NCI-H2107 (cell line): ENCODE measurements around the gene OR5B21.

Experiments
- DNase-seq: peaks from one replicate; lab custom pipeline; 2025; lab: John Stamatoyannopoulos, UW

Gene OR5B21

DNA sequence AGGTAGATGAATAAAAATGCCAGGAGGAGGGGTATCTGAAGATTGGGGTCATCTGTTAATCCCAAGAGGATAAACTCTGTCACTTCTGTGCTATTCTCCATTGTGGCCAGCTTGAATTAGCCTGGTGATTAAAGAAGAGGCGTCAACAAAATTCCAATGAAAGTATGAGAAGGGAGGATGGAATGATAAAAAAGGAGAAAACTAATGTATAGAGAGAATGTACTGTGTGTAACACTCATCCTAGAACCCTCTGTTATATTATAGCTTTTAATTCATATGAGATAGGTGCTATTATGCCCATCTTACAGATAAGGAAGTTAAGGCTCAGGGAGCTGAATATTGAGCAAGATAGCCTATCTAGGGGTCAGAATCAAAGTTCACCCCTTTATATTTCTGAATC, at the start of gene OR5B21:
Gene OR5B21 (minus strand): TSS at position 101 of the 400 bp plus-strand sequence. CDS start 0 bp downstream, at position 101.
- no peak for DNase-seq

DNA sequence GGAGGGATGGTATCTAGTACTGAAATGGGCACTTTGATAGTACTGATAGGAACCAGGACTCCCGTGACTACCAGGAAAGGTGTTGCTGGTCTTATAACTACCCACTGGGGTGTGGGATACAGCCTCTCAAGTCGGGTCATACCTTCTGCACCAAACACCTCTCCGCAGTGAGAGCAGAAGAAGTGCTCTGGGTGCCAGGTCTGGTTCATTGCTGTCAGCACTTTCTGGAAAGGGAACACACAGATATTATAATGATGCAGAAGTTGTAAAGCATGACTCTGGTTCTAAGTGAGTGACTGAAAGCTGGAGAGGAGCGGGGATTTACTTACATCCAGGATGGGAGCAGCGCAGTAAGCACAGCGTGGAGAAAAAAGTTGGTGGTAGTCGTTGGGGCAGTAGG, 41.7 kb upstream of the OR5B21 start:
- no peak for DNase-seq

DNA sequence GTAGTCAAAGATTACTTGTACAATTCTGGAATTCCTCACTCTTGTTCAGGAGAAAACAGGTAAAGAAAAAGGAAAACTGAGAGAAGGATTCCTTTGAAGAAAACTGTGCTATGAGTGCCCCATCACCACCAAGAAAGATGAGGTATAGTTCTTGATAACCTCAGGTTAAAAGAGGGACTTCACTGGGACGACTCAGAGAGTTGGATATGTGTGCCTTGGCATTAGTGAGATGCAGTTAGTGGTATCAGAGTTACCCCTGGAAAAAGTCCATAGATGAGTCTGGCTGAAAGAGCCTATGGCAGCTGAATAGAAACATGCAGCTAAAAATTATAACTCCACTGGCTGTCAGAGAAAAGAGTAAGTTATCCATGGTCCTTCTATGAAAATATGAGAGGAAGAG, 38.9 kb upstream of the OR5B21 start:
- no peak for DNase-seq

DNA sequence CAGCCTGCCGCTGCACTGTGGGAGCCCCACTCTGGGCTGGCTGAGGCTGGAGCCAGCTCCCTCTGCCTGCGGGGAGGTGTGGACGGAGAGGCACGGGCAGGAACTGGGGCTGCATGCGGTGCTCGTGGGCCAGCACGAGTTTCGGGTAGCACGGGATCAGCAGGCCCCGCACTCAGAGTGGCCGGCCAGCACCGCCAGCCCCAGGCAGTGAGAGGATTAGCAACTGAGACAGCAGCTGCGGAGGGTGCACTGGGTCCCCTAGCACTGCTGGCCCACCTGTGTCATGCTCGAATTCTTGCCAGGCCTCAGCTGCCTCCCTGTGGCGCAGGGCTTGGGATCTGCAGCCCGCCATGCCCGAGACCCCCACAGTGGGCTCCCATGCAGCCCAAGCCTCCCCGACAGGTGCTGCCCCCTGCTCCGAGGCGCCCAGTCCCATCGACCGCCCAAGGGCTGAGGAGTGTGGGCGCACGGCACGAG, 24.0 kb upstream of the OR5B21 start:
- DNase-seq, result no peak

DNA sequence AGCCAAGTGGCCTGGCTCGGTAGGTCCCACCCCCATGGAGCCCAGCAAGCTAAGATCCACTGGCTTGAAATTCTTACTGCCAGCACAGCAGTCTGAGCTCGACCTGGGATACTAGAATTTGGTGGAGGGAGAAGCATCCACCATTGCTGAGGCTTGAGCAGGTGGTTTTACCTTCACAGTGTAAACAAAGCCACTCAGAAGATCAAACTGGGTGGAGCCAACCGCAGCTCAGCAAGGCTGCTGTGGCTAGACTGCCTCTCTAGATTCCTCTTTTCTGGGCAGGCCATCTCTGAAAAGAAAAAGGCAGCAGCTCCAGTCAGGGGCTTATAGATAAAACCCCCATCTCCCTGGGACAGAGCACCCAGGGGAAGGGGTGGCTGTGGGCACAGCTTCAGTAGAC, 22.3 kb upstream of the OR5B21 start:
- DNase-seq, result no peak

DNA sequence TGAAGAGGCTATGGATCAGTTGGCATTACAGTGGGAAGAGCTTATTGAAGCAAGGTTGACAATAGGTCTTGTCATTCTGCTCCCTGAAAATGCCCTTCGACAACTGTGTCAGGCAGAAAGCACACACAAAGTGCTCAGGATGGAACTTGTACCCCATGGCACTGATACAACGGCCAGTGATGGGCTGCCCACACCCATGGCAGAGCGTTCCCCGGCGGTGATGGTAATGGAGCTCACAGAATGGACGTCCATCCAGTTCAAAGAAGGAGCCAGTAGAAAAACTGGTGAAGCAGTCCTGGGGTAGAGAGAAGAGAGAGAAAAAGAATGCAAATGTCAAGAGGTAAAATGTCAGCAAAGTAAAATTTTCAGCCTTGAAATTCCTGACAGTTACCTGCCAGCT, 19.5 kb upstream of the OR5B21 start:
- DNase-seq, result no peak

DNA sequence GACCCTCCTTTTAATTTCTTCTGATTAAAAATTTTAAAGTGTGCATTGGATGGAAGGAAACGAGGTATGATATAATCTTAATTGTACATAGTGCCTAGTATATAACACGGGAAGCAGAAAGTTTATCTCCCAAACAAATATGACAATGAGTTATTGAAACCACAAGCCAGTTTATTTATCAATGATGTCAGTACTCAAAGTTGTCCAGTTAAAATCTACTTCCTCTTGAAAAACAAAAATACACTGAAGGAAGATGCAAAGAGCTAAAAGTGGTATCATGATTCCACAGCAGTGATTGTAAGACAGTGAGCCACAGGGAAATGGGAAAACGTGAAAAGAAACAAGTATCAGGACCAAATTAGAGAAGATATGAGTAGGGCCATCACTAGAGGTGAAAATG, 18.8 kb upstream of the OR5B21 start:
- no peak for DNase-seq

DNA sequence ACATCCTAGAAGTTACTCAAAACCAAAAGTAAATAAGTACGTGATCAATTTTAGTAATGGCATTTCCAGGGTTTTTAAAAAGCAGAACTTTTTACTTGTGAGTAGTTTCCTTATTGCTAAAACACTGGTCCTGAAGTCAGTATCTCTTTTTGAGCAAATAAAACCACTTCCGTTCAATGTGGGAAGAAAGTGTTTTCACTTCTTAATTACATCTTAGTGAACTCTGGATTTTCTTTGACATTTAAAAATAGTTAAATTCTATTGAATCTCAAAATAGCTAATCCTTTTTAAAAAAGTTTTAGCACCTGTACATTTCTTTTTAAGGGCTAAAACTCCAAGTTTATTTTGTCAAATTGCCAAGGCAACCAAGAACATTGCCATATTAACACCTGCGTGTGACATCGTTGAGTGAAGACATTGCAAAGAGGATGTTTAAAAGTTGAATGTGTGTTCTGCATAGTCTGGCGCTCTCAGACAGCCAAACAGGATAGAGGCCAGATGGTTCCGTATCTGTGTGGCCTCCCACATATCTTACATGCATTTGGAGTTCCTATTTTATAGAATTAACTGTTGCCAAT, 17.2 kb upstream of the OR5B21 start:
- no peak for DNase-seq

DNA sequence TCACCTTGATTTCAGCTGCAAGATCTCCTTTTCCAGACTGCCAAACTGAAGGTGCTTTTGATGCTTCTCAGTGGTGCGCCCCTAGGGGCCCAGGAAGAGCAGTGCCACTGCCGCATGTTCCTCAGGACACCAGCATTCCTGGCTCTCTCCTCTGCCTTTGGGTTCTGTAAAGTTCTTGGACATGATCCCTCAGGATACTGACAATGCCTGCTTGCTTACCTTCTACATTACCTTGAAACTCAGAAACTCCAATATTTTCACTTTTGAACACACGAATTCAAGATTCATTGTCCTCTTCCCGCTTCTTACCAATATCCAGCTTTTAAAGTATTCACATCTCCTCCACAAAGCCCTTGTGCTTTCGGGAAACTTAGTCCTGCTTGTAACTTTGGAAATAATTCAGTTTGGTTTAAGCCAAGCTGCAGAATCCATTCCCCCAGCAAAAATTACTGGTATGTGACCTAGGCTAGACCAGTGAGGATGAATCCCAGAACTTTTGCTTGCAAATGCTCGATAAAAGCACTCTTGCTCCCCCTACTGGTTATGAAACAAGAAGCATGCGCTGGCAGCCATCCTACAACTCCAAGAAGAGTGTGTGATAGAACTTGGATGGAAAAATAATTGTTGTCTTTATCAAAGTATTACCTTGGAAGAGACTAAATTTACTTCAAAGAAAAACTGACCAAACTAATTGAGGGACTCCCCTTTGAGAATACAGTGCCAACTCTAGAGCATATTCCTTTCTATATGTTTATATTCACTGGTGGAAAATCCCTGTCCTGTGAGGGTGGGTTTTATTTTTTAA, 16.5 kb upstream of the OR5B21 start:
- DNase-seq, result no peak

DNA sequence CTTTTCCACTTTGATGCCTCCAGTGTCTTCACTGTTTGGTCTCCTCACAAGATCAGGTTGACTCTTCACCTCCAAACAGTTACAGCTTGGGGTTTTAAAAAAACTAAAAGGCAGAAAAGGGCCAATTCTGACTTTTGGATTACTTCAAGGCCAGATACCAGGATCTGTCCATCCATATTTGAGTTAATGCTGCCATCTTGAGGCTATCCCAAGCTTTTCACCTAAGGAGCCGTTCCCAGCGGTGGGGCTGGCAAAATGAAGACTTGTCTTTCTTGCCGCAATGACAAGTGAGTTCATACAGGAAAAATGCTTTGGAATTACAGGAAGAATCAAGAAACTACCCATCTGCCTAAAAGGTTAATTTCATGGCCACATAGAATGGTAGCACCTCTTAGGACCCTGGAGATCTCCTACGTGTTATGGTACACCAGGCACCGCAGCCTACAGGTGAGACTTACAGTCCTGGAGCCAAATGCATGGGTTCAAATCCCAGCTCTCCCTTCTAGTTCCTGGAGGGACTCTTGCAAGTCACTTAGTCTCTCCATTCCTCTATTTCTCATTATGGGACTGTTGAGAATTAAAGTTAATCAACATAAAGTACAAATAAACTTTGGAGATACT, 6.0 kb upstream of the OR5B21 start:
- no peak for DNase-seq

DNA sequence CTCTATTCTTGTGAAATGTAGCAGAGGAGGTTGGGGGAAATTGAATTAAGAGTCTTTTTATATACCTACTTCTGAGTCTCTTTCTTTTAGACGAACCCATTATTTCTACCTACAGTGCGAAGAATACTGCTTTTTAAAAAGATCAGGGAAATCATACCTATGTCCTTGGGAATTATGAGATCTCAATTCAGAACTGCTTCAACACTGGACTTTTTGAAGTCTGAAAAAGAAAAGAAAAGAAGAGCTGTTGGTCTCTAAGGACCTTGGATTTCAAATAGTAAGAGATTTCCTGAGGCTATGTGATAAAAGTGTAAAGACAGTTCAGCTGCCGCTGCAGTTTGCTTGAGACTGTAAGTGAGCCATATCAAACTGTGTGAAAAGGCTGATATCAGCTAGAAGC, 3.7 kb upstream of the OR5B21 start:
- DNase-seq, result no peak

DNA sequence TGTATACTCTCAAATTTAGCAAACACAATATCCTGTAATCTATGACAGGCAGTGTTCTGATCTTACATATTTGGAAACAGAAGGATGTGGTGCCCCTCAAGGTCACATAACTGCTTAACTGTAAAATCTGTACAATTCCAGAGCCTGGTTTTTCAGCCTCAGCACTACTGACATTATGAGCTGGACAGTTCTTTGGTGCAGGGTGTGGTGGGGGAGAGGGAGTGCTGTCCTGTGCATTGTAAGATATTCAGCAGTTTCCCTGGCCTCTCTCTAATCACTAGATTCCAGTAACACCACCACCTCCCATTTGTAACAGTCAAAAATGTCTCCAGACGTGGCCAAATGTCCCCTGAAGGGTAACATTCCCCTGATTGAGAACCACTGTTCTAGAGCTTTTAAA, 1.8 kb upstream of the OR5B21 start:
- DNase-seq, result no peak

DNA sequence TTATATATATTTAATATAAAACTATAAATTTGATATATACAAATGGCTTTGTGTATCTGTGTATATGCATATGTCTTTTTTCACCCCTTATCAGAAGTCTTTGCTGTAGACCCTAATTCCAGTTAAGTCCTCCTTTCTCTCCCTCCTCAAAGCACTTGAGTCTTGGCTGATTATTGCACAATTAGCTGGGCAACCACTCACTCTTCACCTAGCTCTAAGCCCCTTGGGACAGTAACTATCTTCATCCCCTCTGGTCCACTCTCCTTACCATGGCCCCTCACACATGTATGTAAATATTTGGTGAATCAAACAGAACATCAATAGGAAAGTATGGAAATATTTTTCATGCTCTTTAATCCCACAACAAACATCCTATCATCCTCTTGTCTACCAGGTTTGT, 909 bp upstream of the OR5B21 start:
- DNase-seq, result no peak

DNA sequence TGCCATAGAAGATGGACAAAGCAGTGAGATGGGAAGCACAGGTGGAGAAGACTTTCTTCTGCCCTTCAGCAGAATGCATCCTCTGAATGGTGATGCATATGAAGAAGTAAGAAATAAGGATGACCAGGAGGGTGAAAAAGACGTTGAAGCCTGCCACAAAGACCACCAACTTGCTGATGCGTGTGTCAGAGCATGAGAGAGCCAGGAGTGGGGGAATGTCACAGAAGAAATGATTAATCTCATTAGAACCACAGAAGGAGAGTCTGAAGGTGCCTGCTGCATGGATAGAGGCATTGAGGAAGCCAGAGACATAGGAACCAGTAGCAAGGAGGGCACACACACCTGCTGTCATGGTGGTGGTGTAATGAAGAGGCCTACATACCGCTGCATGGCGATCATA, 550 bp downstream of the OR5B21 start:
- no peak for DNase-seq

DNA sequence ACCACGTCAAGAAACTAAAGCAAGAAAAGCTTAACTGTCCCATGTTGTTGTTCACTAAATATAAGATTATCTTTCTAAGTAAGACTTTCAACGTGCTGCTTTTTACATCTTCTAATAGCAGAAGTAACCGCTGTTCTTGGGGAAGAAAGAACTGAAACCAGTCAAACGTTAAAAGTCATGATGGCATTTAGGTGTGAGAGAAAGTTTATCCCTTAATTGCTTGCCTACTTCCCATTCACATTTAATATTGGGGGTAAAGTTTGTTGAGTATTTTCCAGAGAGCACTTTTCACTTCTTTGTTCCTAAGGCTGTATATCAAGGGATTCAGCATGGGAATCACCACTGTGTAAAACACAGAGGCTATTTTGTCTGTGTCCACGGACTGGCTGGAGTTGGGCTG, 970 bp downstream of the OR5B21 start:
- DNase-seq, result no peak

DNA sequence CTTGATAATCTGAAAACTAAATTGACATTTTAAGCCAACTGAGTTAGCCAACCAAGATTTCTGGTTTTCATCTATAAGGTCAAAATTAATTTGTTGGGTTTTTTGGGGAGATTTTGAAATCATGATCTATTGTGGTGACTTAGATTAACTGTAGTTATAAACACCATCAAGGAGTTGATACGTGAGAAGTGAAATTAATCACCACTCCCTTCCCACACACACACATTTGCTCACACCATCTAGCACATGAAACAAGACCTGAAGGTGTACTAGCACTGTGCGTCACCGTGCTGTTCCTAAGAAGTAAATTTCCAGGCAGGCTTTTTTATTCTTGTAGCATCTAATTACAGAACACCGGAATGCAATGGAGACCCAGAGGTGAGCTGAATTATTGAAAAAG, 2.1 kb downstream of the OR5B21 start:
- DNase-seq, result no peak

DNA sequence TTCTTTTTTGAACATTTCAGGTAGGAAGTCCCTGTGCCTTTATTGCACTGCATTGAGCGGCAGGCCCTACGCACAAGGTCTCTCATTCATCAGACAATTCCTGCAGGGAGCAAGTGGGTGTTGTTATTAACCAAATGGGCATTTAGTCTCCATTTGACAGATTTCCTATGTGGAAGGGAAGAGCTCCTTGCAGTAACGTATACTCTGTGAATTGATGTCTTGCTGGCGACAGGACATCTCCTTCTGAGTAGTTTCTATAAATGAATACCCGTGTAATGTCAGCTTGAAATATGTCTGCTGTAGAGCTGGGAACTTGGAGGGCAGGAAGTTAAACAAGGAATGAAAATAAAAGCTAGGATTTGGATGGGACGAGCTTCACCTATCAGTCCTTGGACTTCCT, 3.7 kb downstream of the OR5B21 start:
- no peak for DNase-seq

DNA sequence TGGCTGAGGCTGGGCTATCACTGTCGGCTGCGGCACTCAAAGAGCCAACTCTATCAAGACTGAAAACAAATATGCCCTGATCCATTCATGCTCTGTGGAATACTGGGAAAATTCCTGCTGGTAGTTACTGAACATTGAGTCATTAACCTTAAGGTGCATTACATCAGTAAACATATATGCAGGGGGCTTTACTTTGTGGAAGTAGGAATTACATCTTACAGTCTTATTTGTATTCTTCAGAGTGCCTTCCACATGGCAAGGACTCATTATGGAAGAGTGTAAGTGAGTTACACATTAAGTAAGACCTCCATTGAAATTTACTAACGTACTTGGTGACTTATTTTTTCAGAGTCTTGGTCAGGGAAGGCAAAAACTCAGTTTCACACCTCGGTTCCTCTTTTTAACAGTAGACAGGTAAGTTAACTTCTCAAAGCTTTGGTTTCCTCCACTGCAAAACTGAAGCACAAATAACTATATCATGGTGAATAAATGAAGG, 4.5 kb downstream of the OR5B21 start:
- no peak for DNase-seq

DNA sequence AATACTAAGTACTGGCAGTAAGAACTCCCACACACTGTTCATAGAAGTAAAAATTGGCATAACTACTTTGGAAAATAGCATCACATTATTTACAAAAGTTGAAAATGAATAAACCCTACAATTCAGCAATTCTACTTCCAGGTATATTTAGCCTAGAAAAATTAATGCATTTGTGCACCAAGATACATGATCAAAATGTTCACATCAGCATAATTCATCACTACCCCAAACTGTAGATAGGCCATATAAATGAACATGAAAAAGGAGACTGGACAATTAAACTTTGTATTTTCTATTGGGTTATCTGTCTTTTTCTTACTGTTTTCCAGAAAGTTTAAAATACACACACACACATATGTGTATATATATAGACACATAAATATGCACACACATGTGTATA, 5.9 kb downstream of the OR5B21 start:
- no peak for DNase-seq

DNA sequence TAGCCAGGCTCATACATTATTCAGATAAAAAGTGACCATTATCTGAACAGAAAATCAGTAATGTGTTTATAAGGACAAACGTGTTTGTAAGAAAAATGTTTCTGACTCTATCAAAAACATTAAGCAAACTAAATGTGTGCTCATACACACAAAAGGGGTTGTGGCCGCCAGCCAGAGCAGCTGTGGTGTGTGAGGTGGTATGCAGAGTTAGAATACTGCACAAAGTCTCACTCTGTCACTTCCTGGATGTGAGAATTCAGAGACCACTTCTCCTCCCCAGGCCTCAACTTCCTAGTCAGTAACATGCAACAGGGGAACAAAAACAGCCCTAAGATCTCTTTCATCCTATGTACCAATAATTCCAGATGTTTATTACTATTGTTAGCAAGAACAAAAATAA, 9.4 kb downstream of the OR5B21 start:
- no peak for DNase-seq

DNA sequence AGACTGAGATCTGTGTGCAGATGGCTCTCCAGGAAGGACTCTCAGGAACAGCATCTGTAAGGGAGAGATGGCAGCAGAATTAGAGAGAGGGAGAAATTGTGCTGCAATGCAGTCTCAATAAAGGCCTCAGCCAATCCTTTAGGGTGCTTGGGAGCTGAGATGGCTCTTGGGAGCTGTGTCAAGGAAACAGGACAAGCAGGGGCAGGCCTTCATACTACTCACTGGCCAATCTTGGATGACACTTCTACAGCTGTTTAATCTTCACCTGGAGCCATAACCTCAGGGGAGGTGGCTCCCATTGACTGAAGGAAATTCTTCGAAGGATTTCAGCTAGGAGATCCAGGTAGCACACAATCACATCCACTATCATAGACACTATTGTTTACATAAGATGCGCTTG, 10.0 kb downstream of the OR5B21 start:
- DNase-seq, result no peak

DNA sequence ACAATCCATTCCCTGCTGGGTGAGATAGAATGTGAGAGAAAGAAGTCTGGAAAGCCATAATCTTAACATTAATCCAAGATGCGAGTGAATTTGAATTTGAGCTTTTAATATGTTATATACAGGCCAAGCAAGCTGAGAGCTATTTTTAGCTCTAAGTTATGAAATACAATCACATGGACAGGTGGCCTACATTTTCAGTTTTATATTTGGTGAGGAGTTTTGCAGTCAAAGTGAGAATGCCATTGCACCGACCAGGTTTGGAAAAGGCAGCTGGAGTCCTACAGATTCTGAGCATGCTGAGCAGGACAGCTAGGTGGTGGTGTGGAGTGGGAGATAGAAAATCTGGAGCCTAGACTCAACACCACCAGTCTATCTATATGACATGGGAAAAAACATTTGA, 12.0 kb downstream of the OR5B21 start:
- DNase-seq, result no peak

DNA sequence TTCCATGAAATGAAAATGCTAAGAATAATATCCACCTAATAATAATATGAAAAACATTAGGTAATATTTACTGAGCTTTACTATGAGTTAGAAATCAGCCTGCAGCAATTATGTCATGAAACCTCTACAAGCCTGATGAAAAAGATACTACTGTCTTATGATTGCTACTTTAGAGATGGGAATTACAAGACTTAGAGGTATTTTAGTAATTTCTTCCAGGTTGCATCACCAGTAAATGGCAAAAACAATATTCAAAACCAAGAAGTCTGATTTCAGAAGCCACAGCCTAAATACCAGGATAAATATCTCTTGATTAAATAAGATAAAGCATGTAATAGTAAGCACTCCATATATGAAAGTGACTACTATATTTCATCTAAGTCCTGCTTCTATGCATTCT, 13.8 kb downstream of the OR5B21 start:
- no peak for DNase-seq
